HG02588 (cell line): ENCODE measurements around the gene HHLA2.
A peak's percentile ranks its signal among the peaks of the same experiment; 100 is the strongest.
"Not testable (repeated sequence)": the region's sequence is repeated elsewhere in the genome, so short reads cannot be mapped to it uniquely, and the experiment has no call there.

ENCODE experiments used
- ATAC-seq: cut with Tn5 transposase; IDR thresholded peaks from one replicate; pipeline ENCODE4 v1.9.1; 2021; ENCODE audit warnings: mild to moderate bottlenecking, moderate library complexity; ENCODE audit not compliant: unreplicated experiment

Gene HHLA2, protein sequence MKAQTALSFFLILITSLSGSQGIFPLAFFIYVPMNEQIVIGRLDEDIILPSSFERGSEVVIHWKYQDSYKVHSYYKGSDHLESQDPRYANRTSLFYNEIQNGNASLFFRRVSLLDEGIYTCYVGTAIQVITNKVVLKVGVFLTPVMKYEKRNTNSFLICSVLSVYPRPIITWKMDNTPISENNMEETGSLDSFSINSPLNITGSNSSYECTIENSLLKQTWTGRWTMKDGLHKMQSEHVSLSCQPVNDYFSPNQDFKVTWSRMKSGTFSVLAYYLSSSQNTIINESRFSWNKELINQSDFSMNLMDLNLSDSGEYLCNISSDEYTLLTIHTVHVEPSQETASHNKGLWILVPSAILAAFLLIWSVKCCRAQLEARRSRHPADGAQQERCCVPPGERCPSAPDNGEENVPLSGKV

DNA sequence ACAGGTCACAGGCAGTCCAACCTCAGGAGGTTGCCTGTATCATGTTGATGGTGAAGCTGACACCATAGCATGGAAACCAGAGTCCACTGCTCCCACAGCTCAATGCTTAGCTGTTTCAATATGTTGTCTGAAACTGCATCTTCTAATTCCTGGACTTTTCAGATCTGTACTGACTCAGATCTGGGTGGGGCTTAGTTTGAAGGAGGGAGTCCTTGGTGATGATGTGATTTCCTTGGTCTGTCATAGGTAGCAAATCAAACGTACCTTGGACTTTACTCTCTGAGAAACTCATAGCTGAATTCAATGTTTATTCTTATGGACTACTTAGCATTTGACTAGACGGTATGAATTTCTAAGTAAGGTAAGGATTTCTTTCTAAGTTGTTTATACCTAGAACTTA, at the start of gene HHLA2:
TSS of gene HHLA2 (plus strand) at position 310 of the 400 bp plus-strand sequence. CDS start 55,266 bp downstream, outside the sequence.
- peak; percentile 46 for ATAC-seq

- no peak for ATAC-seq
Measured at GRCh38 chr3:108250626-108251025, 45.7 kb upstream of the HHLA2 start.

DNA sequence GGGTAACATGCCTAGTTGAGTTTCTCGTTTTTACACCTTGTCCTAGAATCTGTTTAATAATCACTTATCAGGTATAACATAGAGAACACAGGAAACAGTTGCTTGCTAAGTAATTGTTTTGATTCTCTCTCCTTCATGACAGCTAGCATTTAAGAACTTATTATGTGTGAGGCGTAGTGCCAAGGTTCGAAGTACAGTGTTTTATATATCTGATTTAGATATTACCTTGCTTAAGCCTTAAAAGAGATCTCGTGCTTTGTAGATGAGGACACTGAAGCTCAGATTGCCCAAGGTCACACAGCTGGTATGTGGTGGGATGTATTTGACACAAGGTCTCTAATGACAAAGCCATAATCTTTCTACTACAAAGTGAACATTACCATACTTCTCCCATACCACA, 45.1 kb upstream of the HHLA2 start:
- no peak for ATAC-seq

DNA sequence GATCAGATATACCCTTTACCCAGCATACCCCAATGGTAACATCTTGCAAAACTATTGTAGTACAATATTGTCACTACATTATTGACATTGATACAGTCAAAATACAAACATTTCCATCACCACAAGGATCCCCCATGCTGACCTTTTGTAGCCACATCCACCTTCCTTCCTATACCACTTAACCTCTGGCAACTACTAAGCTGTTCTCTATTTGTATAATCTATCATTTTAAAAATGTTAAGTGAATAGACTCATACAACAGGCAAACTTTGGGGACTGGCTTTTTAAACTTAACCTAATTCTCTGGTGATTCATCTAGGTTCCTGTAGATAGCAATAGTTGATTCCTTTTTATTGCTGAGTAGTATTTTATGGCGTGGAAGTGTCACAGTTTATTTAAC, 44.5 kb upstream of the HHLA2 start:
- no peak for ATAC-seq

GRCh38 chr3:108255131-108255530, 41.2 kb upstream of the HHLA2 start:
- ATAC-seq, result no peak

GRCh38 chr3:108264534-108265298, 31.6 kb upstream of the HHLA2 start:
- ATAC-seq, result peak; percentile 51

GRCh38 chr3:108268235-108268634, 28.1 kb upstream of the HHLA2 start:
- not testable (repeated sequence) for ATAC-seq

GRCh38 chr3:108271626-108272025, 24.7 kb upstream of the HHLA2 start:
- no peak for ATAC-seq

DNA sequence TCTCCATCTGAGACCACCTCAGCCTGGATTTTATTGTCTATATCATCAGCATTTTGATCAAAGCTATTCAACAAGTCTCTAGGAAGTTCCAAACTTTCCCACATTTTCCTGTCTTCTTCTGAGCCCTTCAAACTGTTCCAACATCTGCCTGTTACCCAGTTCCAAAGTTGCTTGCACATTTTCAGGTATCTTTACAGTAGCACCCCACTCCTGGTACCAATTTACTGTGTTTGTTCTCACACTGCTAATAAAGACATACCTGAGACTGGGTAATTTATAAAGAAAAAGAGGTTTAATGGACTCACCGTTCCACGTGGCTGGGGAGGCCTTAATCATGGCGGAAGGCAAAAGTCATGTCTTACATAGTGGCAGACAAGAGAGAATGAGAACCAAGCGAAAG, 17.3 kb upstream of the HHLA2 start:
- not testable (repeated sequence) for ATAC-seq

DNA sequence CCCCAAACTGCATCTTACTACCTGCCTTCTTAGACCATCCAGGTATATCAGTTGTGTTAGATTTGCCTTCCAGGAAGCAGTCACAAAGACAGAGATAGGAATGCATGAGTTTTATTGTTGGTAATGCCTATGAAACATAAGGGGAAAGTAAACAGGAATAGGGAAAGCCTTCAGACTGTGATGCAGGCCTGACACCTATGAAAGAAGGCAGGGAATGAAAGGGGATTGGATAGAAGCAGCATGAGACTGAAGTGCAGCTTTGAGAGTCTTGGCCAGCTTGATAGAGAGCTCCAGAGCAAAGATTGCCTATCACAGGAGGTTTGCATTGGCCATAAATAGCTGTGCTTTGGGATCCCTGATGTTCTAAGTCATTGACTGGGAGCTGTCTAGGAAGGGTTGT, 15.9 kb upstream of the HHLA2 start:
- no peak for ATAC-seq

DNA sequence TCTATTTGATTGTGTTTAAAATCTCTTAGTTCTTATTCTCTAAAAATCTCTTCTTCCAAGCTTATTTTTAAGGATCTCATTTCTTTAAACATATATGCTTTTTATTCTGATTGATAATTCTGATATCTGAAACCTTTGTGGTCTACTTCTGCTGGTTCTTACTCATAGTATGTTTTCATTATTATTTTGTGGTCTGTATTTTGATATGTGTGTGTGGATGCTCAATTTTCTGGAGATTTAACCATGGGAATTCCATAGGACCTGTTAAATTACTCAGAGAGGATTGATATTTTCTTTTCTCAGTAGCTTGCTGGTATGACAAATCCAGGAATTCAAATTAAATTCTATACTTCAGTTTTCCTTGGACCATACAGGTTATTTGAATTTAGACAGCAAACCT, 14.7 kb upstream of the HHLA2 start:
- ATAC-seq, result no peak

GRCh38 chr3:108283006-108283405, 13.3 kb upstream of the HHLA2 start:
- ATAC-seq, result no peak

GRCh38 chr3:108283989-108284388, 12.4 kb upstream of the HHLA2 start:
- ATAC-seq, result no peak

GRCh38 chr3:108285176-108285575, 11.2 kb upstream of the HHLA2 start:
- ATAC-seq, result no peak

DNA sequence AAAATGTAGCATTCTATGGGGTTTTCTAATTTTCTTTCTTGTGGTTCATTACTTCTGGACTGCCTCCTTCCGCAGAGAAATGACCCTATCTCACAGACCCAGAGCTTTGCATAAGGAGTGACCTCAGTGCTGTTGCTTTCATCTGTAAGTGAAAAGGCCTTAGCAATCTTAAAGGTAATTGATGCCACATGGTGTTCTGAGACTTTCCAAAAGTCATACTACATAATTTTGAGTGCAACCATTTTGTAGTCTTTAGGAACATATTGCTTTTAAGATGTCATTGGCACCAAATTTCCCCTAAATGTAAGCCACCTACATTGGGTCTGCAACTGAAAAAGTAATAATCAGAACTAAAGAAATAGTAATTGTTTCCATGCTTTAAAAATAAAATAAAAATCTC, 9.2 kb upstream of the HHLA2 start:
- ATAC-seq, result peak; percentile 81

DNA sequence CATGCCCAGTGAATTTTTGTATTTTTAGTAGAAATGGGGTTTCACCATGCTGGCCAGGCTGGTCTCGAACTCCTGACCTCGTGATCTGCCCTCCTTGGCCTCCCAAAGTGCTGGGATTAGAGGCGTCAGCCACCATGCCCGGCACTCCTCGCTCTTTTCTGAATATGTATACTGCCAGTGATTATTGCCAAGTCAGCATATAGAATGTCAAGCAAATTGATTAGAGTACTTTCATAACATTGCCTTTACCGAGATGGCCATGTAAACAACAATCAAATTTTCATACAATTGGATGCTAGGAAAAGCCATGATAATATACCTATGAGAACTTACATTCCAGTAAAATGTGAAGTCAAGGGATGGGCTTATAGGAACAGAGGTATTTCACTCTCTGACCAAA, 8.2 kb upstream of the HHLA2 start:
- ATAC-seq, result not testable (repeated sequence)

- ATAC-seq, result no peak
Measured at GRCh38 chr3:108289159-108289558, 7.2 kb upstream of the HHLA2 start.

DNA sequence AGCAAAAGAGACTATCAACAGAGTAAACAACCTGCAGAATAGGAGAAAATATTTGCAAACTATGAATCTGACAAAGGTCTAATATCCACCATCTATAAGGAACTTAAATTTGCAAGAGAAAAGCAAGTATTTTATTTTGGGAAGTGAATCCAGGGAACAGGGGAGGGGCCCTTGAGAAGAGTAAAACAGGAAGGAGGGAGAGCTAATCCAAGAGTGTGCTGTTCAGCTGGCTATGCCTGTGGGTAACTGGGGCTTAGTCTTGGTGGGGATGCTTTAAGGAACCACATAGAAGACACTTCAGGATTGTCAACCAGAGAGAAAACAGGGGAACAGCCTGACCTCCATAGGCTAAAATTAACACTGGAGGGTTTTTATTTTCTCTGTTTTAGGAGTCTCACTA, 3.9 kb upstream of the HHLA2 start:
- ATAC-seq, result no peak

GRCh38 chr3:108292905-108293328, 3.4 kb upstream of the HHLA2 start:
- ATAC-seq, result peak; percentile 76

GRCh38 chr3:108293858-108294257, 2.5 kb upstream of the HHLA2 start:
- ATAC-seq, result peak; percentile 53

DNA sequence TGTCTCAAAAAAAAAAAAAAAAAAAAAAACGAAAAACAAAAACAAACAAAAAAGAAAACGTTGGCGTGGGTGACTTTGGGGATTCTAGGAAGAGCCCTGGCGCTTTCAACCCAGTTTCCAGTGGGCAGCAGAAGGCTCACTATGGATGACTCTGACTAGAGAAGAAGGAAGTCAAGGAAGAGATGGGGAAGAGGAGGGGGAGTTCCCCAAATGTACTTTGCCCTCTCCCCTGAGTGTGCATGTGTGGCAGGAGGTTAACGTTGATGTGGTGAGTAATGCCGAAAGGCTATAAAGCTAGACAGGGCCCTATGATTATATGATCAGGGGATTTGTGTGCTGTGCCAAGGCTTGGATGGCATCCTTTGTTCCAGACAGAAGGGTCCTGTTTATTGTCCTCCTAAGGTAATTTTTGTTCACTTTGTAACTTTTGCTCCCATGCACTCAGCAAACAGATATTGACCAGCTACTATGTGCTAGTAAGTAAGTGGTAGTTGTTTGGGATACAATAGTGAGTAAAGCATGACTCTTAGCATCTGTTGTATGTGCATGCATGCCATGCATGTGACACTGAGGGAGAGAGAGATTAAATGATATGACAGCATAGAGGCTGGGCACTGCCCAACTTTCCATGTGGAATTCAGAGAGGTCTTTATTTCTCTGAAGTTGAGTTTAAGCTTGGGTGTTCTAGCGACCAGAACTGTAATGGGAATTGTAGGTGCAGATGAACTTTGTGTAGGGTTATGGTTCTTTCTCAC, 750 bp upstream of the HHLA2 start:
- ATAC-seq, result no peak
